IMR-90 (cell line): ENCODE data around the gene RAB23. TPM values are rescaled to one million over a fixed set of nuclear protein-coding genes. Genes with fewer than 3 reads are reported as not detected.

Source experiments
- ATAC-seq: fragments of 200-7000 bp; cut with Tn5 transposase; 2 replicates; pipeline ENCODE4 v1.9.1; 2020; ENCODE audit warnings: low read depth, mild to moderate bottlenecking, moderate library complexity
- BruUV-seq: library from RNA; stranded (reverse); fragments of 400-500 nt; replicated peaks from 2 replicates; lab custom pipeline; 2021; lab: Mats Ljungman, UMichigan
- CTCF ChIA-PET: fragments of 300-600 bp; formaldehyde crosslinking; extraction: SDS; loops from one replicate; lab custom pipeline; 2021; ENCODE audit warnings: antibody characterized with exemption; lab: Yijun Ruan, JAX
- POLR2A ChIA-PET: fragments of 300-600 bp; sonication (Branson Sonifier 250); formaldehyde crosslinking; loops from one replicate; lab custom pipeline; 2022; ENCODE audit warnings: antibody characterized with exemption; ENCODE audit not compliant: unreplicated experiment; lab: Charles Lee
- DNase-seq: peaks from one replicate; pipeline ENCODE4 v3.0.0; 2013
- H2AFZ ChIP-seq: replicated peaks from 2 replicates; pipeline ENCODE3; 2013; ENCODE audit warnings: low read length, mild to moderate bottlenecking; ENCODE audit not compliant: poor library complexity
- H2AK5ac ChIP-seq: 2 replicates; pipeline ENCODE4 v1.6.1; 2013; ENCODE audit warnings: low read depth, low read length, inconsistent platforms
- H2AK9ac ChIP-seq: replicated peaks from 2 replicates; pipeline ENCODE3; 2013; ENCODE audit warnings: mild to moderate bottlenecking, low read depth, low read length, moderate library complexity; ENCODE audit not compliant: poor library complexity
- H2BK120ac ChIP-seq: 2 replicates; pipeline ENCODE4 v1.6.1; 2013; ENCODE audit warnings: low read depth, low read length, inconsistent platforms
- H2BK15ac ChIP-seq: 3 replicates; pipeline ENCODE4 v1.6.1; 2013; ENCODE audit warnings: low read depth, low read length, inconsistent platforms
- H2BK20ac ChIP-seq: 2 replicates; pipeline ENCODE4 v1.6.1; 2013; ENCODE audit warnings: low read depth, mild to moderate bottlenecking, inconsistent platforms, low read length, moderate library complexity
- H2BK5ac ChIP-seq: 2 replicates; pipeline ENCODE4 v1.6.1; 2013; ENCODE audit warnings: mild to moderate bottlenecking, low read depth, low read length, inconsistent platforms; ENCODE audit not compliant: poor library complexity, severe bottlenecking
- H3K14ac ChIP-seq: replicated peaks from 2 replicates; pipeline ENCODE4 v1.6.1; 2013; ENCODE audit warnings: low read depth, low read length, inconsistent platforms
- H3K18ac ChIP-seq: 2 replicates; pipeline ENCODE4 v1.6.1; 2013; ENCODE audit warnings: low read depth, low read length, control low read depth
- H3K23ac ChIP-seq: 2 replicates; pipeline ENCODE4 v1.6.1; 2013; ENCODE audit warnings: low read depth, low read length, inconsistent platforms
- H3K27ac ChIP-seq: 2 replicates; pipeline ENCODE4 v1.5.1; 2013; ENCODE audit warnings: mild to moderate bottlenecking, control low read depth, low read length; ENCODE audit not compliant: insufficient read depth
- H3K27me3 ChIP-seq: 2 replicates; pipeline ENCODE4 v1.6.1; 2013; ENCODE audit warnings: low read length; ENCODE audit not compliant: control insufficient read depth, insufficient read depth
- H3K36me3 ChIP-seq: 2 replicates; pipeline ENCODE4 v1.6.1; 2013; ENCODE audit warnings: low read length, mixed read lengths; ENCODE audit not compliant: control insufficient read depth, insufficient read depth
- H3K4ac ChIP-seq: 2 replicates; pipeline ENCODE4 v1.6.1; 2013; ENCODE audit warnings: low read depth, low read length, inconsistent platforms
- H3K4me1 ChIP-seq: 2 replicates; pipeline ENCODE4 v1.6.1; 2013; ENCODE audit warnings: low read length, mixed read lengths; ENCODE audit not compliant: control insufficient read depth, insufficient read depth
- H3K4me2 ChIP-seq: 2 replicates; pipeline ENCODE4 v1.6.1; 2013; ENCODE audit warnings: low read depth, mild to moderate bottlenecking, control low read depth, low read length, moderate library complexity
- H3K4me3 ChIP-seq: 2 replicates; pipeline ENCODE4 v1.5.1; 2013; ENCODE audit warnings: low read depth, mild to moderate bottlenecking, control low read depth, low read length, moderate library complexity; ENCODE audit not compliant: insufficient read depth
- H3K56ac ChIP-seq: 2 replicates; pipeline ENCODE4 v1.6.1; 2013; ENCODE audit warnings: low read length, inconsistent platforms; ENCODE audit not compliant: insufficient read depth; ENCODE audit errors: extremely low read depth
- H3K79me1 ChIP-seq, 2 experiments: 2 replicates each; pipeline ENCODE4 v1.6.1; 2013; ENCODE audit warnings: low read length in 2 of 2, inconsistent platforms in 1 of 2, low read depth in 1 of 2
- H3K9ac ChIP-seq: 2 replicates; pipeline ENCODE4 v1.6.1; 2013; ENCODE audit warnings: low read depth, low read length, control low read depth
- H3K9me1 ChIP-seq: 2 replicates; pipeline ENCODE4 v1.6.1; 2013; ENCODE audit warnings: low read length, inconsistent platforms; ENCODE audit not compliant: insufficient read depth
- H3K9me3 ChIP-seq: 2 replicates; pipeline ENCODE4 v1.6.1; 2013; ENCODE audit warnings: low read length; ENCODE audit not compliant: control insufficient read depth, insufficient read depth
- H4K20me1 ChIP-seq: 2 replicates; pipeline ENCODE4 v1.6.1; 2013; ENCODE audit warnings: low read length, inconsistent platforms; ENCODE audit not compliant: insufficient read depth
- H4K5ac ChIP-seq: 2 replicates; pipeline ENCODE4 v1.6.1; 2013; ENCODE audit warnings: mild to moderate bottlenecking, low read depth, low read length, control low read depth
- H4K8ac ChIP-seq, 2 experiments: 2 replicates each; pipeline ENCODE4 v1.6.1; 2013; ENCODE audit warnings: low read depth in 2 of 2, low read length in 2 of 2, control low read depth in 1 of 2, inconsistent platforms in 1 of 2
- H4K91ac ChIP-seq: 2 replicates; pipeline ENCODE4 v1.6.1; 2013; ENCODE audit warnings: low read depth, low read length, inconsistent platforms; ENCODE audit not compliant: insufficient read depth
- BHLHE40 ChIP-seq: fragments of 150-350 bp; IDR thresholded peaks from 2 replicates; pipeline ENCODE4 v1.6.1; 2016; ENCODE audit warnings: mild to moderate bottlenecking, low read depth, low read length
- CEBPB ChIP-seq: IDR thresholded peaks from 2 replicates; pipeline ENCODE4 v1.6.1; 2012; ENCODE audit warnings: low read depth, low read length, improper control_type of control experiment
- CHD1 ChIP-seq: IDR thresholded peaks from 2 replicates; pipeline ENCODE4 v1.6.1; 2012; ENCODE audit warnings: low read depth, low read length, improper control_type of control experiment
- FOS ChIP-seq: fragments of 150-350 bp; IDR thresholded peaks from 2 replicates; pipeline ENCODE4 v1.6.1; 2016; ENCODE audit warnings: low read depth, low read length
- MAFK ChIP-seq: IDR thresholded peaks from 2 replicates; pipeline ENCODE4 v1.6.1; 2012; ENCODE audit warnings: low read depth, low read length, improper control_type of control experiment
- MAZ ChIP-seq: IDR thresholded peaks from 2 replicates; pipeline ENCODE4 v1.6.1; 2012; ENCODE audit warnings: low read depth, mild to moderate bottlenecking, low read length, improper control_type of control experiment, moderate library complexity, borderline replicate concordance
- MXI1 ChIP-seq: IDR thresholded peaks from 2 replicates; pipeline ENCODE4 v1.6.1; 2012; ENCODE audit warnings: low read depth, mild to moderate bottlenecking, low read length, moderate library complexity, borderline replicate concordance
- NFE2L2 ChIP-seq: fragments of 150-350 bp; IDR thresholded peaks from 2 replicates; pipeline ENCODE4 v1.6.1; 2016; ENCODE audit warnings: low read depth, mild to moderate bottlenecking, low read length
- POLR2A ChIP-seq: IDR thresholded peaks from 2 replicates; pipeline ENCODE4 v1.6.1; 2012; ENCODE audit warnings: mild to moderate bottlenecking, low read depth, low read length
- RAD21 ChIP-seq: IDR thresholded peaks from 2 replicates; pipeline ENCODE4 v1.6.1; 2012; ENCODE audit warnings: low read length, improper control_type of control experiment
- RCOR1 ChIP-seq: IDR thresholded peaks from 2 replicates; pipeline ENCODE4 v1.6.1; 2012; ENCODE audit warnings: mild to moderate bottlenecking, low read length, improper control_type of control experiment; ENCODE audit not compliant: insufficient replicate concordance
- RFX5 ChIP-seq: IDR thresholded peaks from 2 replicates; pipeline ENCODE4 v1.8.0; 2012; ENCODE audit warnings: low read depth, mild to moderate bottlenecking, low read length, moderate library complexity
- SMC3 ChIP-seq: fragments of 150-350 bp; IDR thresholded peaks from 2 replicates; pipeline ENCODE4 v1.6.1; 2016; ENCODE audit warnings: low read depth, mild to moderate bottlenecking, antibody characterized with exemption, low read length, moderate library complexity
- WGBS, 2 experiments: methylation state at CpG; one replicate each; pipeline versions ENCODE4 v1.1.5 to v1.1.7; 2013; ENCODE audit warnings: missing lambda C conversion rate in 2 of 2; ENCODE audit not compliant: insufficient read length in 1 of 2; ENCODE audit errors: extremely low coverage in 2 of 2; 5-methylcytosine and 5-hydroxymethylcytosine counted together
- dilution Hi-C: fragments of 300-500 bp; cut with HindIII; formaldehyde crosslinking; loops from one replicate; pipeline ENCODE4 v1.14.3; 2018; ENCODE audit warnings: low sequenced_read_pairs; ENCODE audit not compliant: unreplicated experiment
- in situ Hi-C: fragments of 300-500 bp; cut with MboI; formaldehyde crosslinking; loops from 3 replicates; pipeline ENCODE4 v1.14.3; 2019; ENCODE audit warnings: low sequenced_read_pairs, inconsistent platforms, mixed read lengths
- intact Hi-C: fragments of 100-400 bp; cut with micrococcal nuclease; formaldehyde crosslinking; loops from 2 replicates; pipeline ENCODE4 v1.10.0; 2022
- polyA plus RNA-seq, 3 experiments: library from polyadenylated mRNA; depleted of rRNA; stranded (reverse); fragments of >200 nt; gene quantifications; 2 replicates each; pipeline ENCODE4 v1.2.3, GENCODE V29; 2012; ENCODE audit warnings: low replicate concordance in 1 of 3
- total RNA-seq: library from RNA; depleted of rRNA; stranded (reverse); fragments of >200 nt; gene quantifications from 2 replicates; pipeline ENCODE4 v1.2.3, GENCODE V29; 2012
- TF ChIP-seq, protein P1 (sequence below): fragments of 150-350 bp; IDR thresholded peaks from 2 replicates; pipeline ENCODE4 v1.6.1; 2016; ENCODE audit warnings: low read depth, mild to moderate bottlenecking, low read length, moderate library complexity, borderline replicate concordance
- TF ChIP-seq, protein P2 (sequence below): fragments of 150-350 bp; IDR thresholded peaks from 2 replicates; pipeline ENCODE4 v1.6.1; 2017; ENCODE audit warnings: mild to moderate bottlenecking, antibody characterized with exemption, low read length, low read depth

RAB23 gene
- total and polyA plus RNA-seq, 2 of the 4 experiments (the other 2 are of a cell fraction) = 10.8 to 13.3 TPM

DNA sequence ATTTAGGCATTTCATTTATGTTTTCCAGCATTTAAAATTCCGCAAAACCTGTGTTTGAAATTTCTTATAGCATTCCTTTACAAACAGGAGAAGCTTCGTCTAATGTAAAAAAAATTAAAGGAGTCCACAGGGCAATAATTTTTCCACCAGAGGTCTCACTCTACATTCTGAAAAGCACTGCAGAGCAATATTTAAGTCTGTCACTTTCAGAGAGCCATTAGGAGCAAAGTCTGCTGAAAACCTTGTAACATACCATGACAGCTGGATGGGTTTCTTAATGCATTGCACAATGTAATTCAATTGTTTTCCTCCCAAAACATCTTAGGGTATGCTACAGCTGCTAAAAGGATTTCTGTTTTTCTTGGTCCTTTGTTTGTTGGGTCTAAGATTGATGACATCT lies 32.0 kb downstream of the RAB23 start (continued):
- no peak for TF ChIP-seq MAZ

DNA sequence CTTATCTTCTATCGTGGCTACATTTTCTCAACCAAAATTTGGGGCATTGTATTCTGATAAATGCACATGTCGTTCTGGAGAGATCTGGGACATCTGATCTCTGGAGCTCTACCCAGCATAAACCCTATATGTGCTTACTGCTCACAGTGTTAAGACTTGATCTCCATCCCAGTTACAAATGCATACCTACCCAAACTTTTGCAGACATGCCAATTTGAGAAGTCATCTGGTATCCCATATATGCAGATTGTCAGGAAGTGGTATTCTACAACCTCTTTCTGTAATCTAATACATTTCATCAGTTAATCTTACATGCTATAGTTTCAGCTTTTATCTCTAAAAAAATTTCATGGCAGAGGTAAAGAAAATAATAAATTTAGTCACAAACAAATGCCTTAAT lies 38.8 kb downstream of the RAB23 start:
- ChIA-PET POLR2A (no interaction called here), CTCF (interaction anchor here (1.0 kb wide), 1 partner anchor 83 kb away, joined by 3 read pairs; no protein-coding TSS in a partner anchor)
- Histone ChIP-seq H3K14ac (peak overlapping the region; percentile 55; the same call in 1 of the 2 replicates), H2AK9ac (no peak overlapping the region), H3K9me1 (peaks cover 8% of the 10 kb centered on the region; the same call in 1 of the 2 replicates), H3K79me1 (peaks cover 10 to 47% of the 10 kb centered on the region in 2 experiments; a peak in 3 of 4 replicates), H3K9ac (no peak overlapping the region), H3K27ac (peak overlapping the region; percentile 15; the same call in 1 of the 2 replicates), H2BK15ac (no peak overlapping the region), H3K4ac (peak overlapping the region; percentile 60; the same call in 1 of the 2 replicates), H3K23ac (peak overlapping the region; percentile 79; the same call in 1 of the 2 replicates), H2BK5ac (peak overlapping the region; percentile 62), H3K18ac (peak overlapping the region; percentile 51; the same call in 1 of the 2 replicates), H3K4me1 (peaks cover 16% of the 10 kb centered on the region), H3K4me2 (no peak overlapping the region; the same call in 1 of the 2 replicates), H4K20me1 (peaks cover 35% of the 10 kb centered on the region), H3K56ac (no peak overlapping the region), H4K91ac (no peak overlapping the region), H3K9me3 (no peaks in the 10 kb centered on the region), H3K36me3 (peaks cover 27% of the 10 kb centered on the region), H3K4me3 (no peak overlapping the region), H2BK120ac (no peak overlapping the region), H3K27me3 (no peaks in the 10 kb centered on the region), H4K5ac (peak overlapping the region; percentile 15; the same call in 1 of the 2 replicates), H2BK20ac (no peak overlapping the region), H2AK5ac (no peak overlapping the region), H4K8ac (peak overlapping the region in 1 of 2 experiments; percentile 27; a peak in 1 of 4 replicates), H2AFZ (no peak overlapping the region)
- no peak; the same call in 1 of the 2 replicates for ATAC-seq
- intact Hi-C loops = loop anchor here (2.0 kb wide), 1 partner anchor 133 kb away; the partner anchor contains the start of gene PRIM2
- WGBS, 2 experiments = 83% methylated on average over 1 of the region's 2 CpGs; no CpG with 5 or more reads in 1 of the 2 experiments
- in situ Hi-C loops = loop anchor here (5.0 to 10.0 kb wide), 2 partner anchors 134 to 279 kb away; partner anchors contain the start of gene PRIM2
- dilution Hi-C loops = no loop called here
- BruUV-seq = no TSS peak
- peak; percentile 38 for DNase-seq
- no peak for TF ChIP-seq MAFK
- no peak for TF ChIP-seq POLR2A
- no peak for TF ChIP-seq CEBPB
- no peak for TF ChIP-seq MXI1
- TF ChIP-seq BHLHE40 = no peak
- TF ChIP-seq CHD1 = no peak
- TF ChIP-seq SMC3 = no peak
- TF ChIP-seq, protein P1, sequence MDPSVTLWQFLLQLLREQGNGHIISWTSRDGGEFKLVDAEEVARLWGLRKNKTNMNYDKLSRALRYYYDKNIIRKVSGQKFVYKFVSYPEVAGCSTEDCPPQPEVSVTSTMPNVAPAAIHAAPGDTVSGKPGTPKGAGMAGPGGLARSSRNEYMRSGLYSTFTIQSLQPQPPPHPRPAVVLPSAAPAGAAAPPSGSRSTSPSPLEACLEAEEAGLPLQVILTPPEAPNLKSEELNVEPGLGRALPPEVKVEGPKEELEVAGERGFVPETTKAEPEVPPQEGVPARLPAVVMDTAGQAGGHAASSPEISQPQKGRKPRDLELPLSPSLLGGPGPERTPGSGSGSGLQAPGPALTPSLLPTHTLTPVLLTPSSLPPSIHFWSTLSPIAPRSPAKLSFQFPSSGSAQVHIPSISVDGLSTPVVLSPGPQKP = no peak
- TF ChIP-seq RAD21 = no peak
- no peak for TF ChIP-seq NFE2L2
- TF ChIP-seq, protein P2, sequence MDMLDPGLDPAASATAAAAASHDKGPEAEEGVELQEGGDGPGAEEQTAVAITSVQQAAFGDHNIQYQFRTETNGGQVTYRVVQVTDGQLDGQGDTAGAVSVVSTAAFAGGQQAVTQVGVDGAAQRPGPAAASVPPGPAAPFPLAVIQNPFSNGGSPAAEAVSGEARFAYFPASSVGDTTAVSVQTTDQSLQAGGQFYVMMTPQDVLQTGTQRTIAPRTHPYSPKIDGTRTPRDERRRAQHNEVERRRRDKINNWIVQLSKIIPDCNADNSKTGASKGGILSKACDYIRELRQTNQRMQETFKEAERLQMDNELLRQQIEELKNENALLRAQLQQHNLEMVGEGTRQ = no peak
- TF ChIP-seq RCOR1 = no peak
- TF ChIP-seq RFX5 = no peak
- no peak for TF ChIP-seq FOS
